ENCODE measurements around the gene TLCD4. TPM values are rescaled to one million over a fixed set of nuclear protein-coding genes. Genes with fewer than 3 reads are reported as not detected.

The TLCD4 gene
- total and polyA plus RNA-seq, 2 of the 8 experiments (the other 6 are each of a cell fraction or from before 2014, with no cell fraction given) = 0.79 to 4.2 TPM

- Histone ChIP-seq H4K20me1 (replicated peaks in 1 of 2; ENCODE audit: control insufficient read depth in 1 of 2, insufficient read depth in 2 of 2, low read length in 2 of 2) (no peaks in the 10 kb centered on the region), H3K9ac (replicated peaks in 1 of 4; ENCODE audit: extremely low read depth in 1 of 4, low read depth in 3 of 4, low read length in 3 of 4) (no peak overlapping the region), H3K4me1 (replicated peaks in 1 of 4; ENCODE audit: control insufficient read depth in 3 of 4, insufficient read depth in 4 of 4, low read length in 3 of 4) (peaks cover 3 to 11% (median 10%) of the 10 kb centered on the region in 4 experiments), H3K9me3 (ENCODE audit: insufficient read depth in 2 of 2, low read depth in 1 of 2, low read length in 1 of 2) (no peaks in the 10 kb centered on the region), H4K5ac (ENCODE audit: insufficient read length, low read depth, low read length) (no peak overlapping the region), H3K36me3 (ENCODE audit: control insufficient read depth in 2 of 4, insufficient read depth in 4 of 4, low read length in 3 of 4) (no peaks in the 10 kb centered on the region), H2BK20ac (ENCODE audit: low read length) (peak overlapping the region; percentile 80; the same call in 1 of the 2 replicates), H3K27me3 (replicated peaks in 1 of 4; ENCODE audit: control insufficient read depth in 3 of 4, extremely low read depth in 1 of 4, insufficient read depth in 3 of 4, low read length in 3 of 4) (no peaks in the 10 kb centered on the region), H3K18ac (ENCODE audit: extremely low read depth, low read length) (0 out of 2 replicates have a peak overlapping the region, but pooled peaks have one; percentile 39), H2BK120ac (replicated peaks; ENCODE audit: low read depth, low read length) (no peak overlapping the region), H3K79me2 (ENCODE audit: control insufficient read depth in 1 of 2, insufficient read depth in 2 of 2, low read length in 2 of 2) (no peaks in the 10 kb centered on the region), H3K4ac (replicated peaks; ENCODE audit: insufficient read length, low read depth, low read length) (no peak overlapping the region), H4K8ac (ENCODE audit: extremely low read depth, insufficient read depth, low read length) (no peak overlapping the region), H3K56ac (replicated peaks; ENCODE audit: insufficient read length, low read depth, low read length) (no peak overlapping the region), H3K23me2 (ENCODE audit: low read depth, low read length) (no peaks in the 10 kb centered on the region; the same call in 1 of the 2 replicates), H4K91ac (replicated peaks; ENCODE audit: insufficient read length, low read length) (no peak overlapping the region), H3K23ac (ENCODE audit: insufficient read length) (no peak overlapping the region), H2AK5ac (ENCODE audit: low read depth, low read length) (no peak overlapping the region), H3K4me3 (ENCODE audit: extremely low read depth in 1 of 4, insufficient read depth in 2 of 4, low read depth in 3 of 4, low read length in 4 of 4) (no peak overlapping the region), H3K79me1 (ENCODE audit: low read depth, low read length) (no peaks in the 10 kb centered on the region), H2BK5ac (ENCODE audit: low read depth, low read length) (peak overlapping the region; percentile 77; the same call in 1 of the 2 replicates), H2BK15ac (ENCODE audit: low read length) (no peak overlapping the region), H2BK12ac (ENCODE audit: low read depth, low read length) (no peak overlapping the region; the same call in 1 of the 2 replicates), H3K4me2 (ENCODE audit: insufficient read depth in 1 of 2, low read depth in 2 of 2, low read length in 2 of 2) (no peak overlapping the region; a peak in 2 of 4 replicates), H2AFZ (ENCODE audit: low read length) (peak overlapping the region; percentile 54; the same call in 1 of the 2 replicates), H3K27ac (ENCODE audit: low read depth, low read length) (no peak overlapping the region), H3K14ac (ENCODE audit: insufficient read length) (no peak overlapping the region)
- DNase-seq (ENCODE audit: low read depth in 1 of 2, low spot score in 2 of 2) (no peak), FAIRE-seq (no peak)
- ChIA-PET POLR2A (ENCODE audit: partially characterized antibody) (interaction anchor here (2.0 kb wide), 1 partner anchor 148 kb away, joined by 6 read pairs; the partner anchor contains the start of gene RWDD3), CTCF (ENCODE audit: partially characterized antibody) (interaction anchor here (0.6 to 3.3 kb wide), 26 partner anchors 9 to 819 kb away, joined by 3 to 35 read pairs (median 6); partner anchors contain the start of genes RWDD3 and TLCD4)
- 76% methylated on average over 2 of the region's 2 CpGs; no CpG with 5 or more reads in 1 of the 2 experiments for WGBS, 2 experiments (ENCODE audit: extremely low coverage in 1 of 2, insufficient coverage in 1 of 2, insufficient read length in 1 of 2, insufficient replicate concordance in 2 of 2, low coverage in 1 of 2, low lambda C conversion rate in 2 of 2, missing lambda C conversion rate in 1 of 2)
- no peak for TF ChIP-seq KDM5A (IDR thresholded peaks at IDR 0.05; ENCODE audit: low read length)
- no peak for TF ChIP-seq TAF1 (IDR thresholded peaks at IDR 0.05; ENCODE audit: low read depth, low read length)
- TF ChIP-seq GABPA (IDR thresholded peaks at IDR 0.05; ENCODE audit: borderline replicate concordance, insufficient read depth, low read length) = no peak
- TF ChIP-seq RNF2 (IDR thresholded peaks at IDR 0.05; ENCODE audit: borderline replicate concordance, low read depth, low read length, missing control alignments, poor library complexity, severe bottlenecking) = no peak
- no peak for TF ChIP-seq CBX8 (IDR thresholded peaks at IDR 0.05; ENCODE audit: borderline replicate concordance, low read depth, low read length)
- TF ChIP-seq PHF8 (conservative IDR thresholded peaks at IDR 0.05; ENCODE audit: low read depth, low read length) = no peak
- TF ChIP-seq JUND (IDR thresholded peaks at IDR 0.05; ENCODE audit: low read length) = no peak
- no peak for TF ChIP-seq TEAD4 (IDR thresholded peaks at IDR 0.05; ENCODE audit: low read depth, low read length)
- no peak for TF ChIP-seq HDAC2 (IDR thresholded peaks at IDR 0.05; ENCODE audit: borderline replicate concordance in 1 of 2, low read depth in 2 of 2, low read length in 2 of 2)
- no peak for TF ChIP-seq GTF2F1 (IDR thresholded peaks at IDR 0.05; ENCODE audit: borderline replicate concordance, low read depth, low read length)
- TF ChIP-seq MAFK (IDR thresholded peaks at IDR 0.05; ENCODE audit: low read depth, low read length) = no peak
Observed at GRCh38 chr1:95085376-95085775, 31.8 kb upstream of the TLCD4 start.

Data from H1 (cell line).